ENCODE measurements around the gene PLEKHA7.
A peak's percentile ranks its signal among the peaks of the same experiment; 100 is the strongest.
"Not testable (repeated sequence)": the region's sequence is repeated elsewhere in the genome, so short reads cannot be mapped to it uniquely, and the experiment has no call there.

PLEKHA7 gene

DNA sequence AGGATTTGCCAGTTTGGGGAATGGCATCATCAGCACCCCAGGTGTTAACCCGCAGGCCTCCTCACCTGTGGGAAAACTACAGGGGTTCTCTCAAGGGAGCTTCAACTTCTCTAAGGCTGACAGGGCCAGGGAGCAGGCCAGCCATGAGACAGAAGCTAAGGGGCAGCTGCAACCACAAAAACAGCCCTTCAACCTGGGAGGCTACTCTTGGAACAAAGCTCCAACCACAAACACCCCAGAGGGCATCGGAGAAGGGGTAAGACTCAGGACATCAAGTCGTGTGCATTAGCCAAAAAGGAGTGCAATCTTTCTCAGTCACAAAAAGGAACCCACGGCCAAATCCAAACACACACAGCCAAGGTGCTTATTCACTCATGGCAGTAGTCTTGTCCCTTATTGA lies 103.0 kb downstream of the PLEKHA7 start:
- Histone ChIP-seq H3K27ac (peak overlapping the region; percentile 73; the same call in 1 of the 2 replicates), H3K27me3 (ENCODE audit: insufficient read depth, low read depth) (no peaks in the 10 kb centered on the region), H3K36me3 (ENCODE audit: insufficient read depth) (no peaks in the 10 kb centered on the region), H3K9ac (peak overlapping the region; percentile 19; the same call in 1 of the 2 replicates), H4K20me1 (ENCODE audit: insufficient read depth) (no peaks in the 10 kb centered on the region), H3K79me2 (ENCODE audit: insufficient read depth, low read depth) (no peaks in the 10 kb centered on the region), H3K4me2 (peak overlapping the region; percentile 71), H3K4me1 (ENCODE audit: low read depth, poor library complexity, severe bottlenecking) (peaks cover 61% of the 10 kb centered on the region), H2AFZ (ENCODE audit: low read depth) (no peak overlapping the region), H3K4me3 (IDR thresholded peaks at IDR 0.05; ENCODE audit: insufficient read depth, low read depth, low read length) (no peak overlapping the region)
- TF ChIP-seq, protein P1, sequence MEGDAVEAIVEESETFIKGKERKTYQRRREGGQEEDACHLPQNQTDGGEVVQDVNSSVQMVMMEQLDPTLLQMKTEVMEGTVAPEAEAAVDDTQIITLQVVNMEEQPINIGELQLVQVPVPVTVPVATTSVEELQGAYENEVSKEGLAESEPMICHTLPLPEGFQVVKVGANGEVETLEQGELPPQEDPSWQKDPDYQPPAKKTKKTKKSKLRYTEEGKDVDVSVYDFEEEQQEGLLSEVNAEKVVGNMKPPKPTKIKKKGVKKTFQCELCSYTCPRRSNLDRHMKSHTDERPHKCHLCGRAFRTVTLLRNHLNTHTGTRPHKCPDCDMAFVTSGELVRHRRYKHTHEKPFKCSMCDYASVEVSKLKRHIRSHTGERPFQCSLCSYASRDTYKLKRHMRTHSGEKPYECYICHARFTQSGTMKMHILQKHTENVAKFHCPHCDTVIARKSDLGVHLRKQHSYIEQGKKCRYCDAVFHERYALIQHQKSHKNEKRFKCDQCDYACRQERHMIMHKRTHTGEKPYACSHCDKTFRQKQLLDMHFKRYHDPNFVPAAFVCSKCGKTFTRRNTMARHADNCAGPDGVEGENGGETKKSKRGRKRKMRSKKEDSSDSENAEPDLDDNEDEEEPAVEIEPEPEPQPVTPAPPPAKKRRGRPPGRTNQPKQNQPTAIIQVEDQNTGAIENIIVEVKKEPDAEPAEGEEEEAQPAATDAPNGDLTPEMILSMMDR (conservative IDR thresholded peaks at IDR 0.05; ENCODE audit: low read depth, low read length): no peak

DNA sequence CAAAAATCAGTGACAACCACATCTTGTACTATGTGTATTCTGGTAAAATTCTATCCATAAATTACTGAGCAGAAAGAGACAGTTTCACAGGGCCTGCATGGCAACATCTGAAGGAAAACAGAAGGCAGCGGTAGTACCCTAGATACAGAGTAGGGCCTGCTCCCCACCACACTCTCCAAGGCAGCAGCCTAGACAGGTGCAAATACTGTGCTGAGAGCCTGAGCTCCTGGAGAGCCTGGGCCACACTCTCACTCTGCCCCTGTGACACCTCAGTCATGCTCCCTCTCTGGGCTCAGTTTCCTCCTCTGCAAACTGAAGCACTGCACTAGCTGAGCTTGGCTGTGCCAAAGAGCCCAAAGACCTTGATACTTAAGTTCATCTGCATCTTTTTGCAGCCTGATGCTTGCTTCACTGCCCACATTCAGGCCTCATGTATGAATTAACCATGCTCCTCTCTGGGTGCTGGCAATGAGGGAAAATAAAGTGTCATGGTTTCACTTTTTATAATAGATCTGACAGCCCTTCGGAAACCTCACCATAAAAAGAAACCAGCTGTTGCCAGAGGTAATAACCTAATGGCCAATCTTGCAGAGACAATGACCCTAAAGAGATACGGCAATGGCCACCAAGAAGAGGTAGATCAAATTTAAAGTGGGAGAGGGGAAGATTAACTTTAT lies 104.7 kb downstream of the PLEKHA7 start:
- Histone ChIP-seq H3K4me1 (ENCODE audit: low read depth, poor library complexity, severe bottlenecking) (peaks cover 69% of the 10 kb centered on the region), H3K27me3 (ENCODE audit: insufficient read depth, low read depth) (no peaks in the 10 kb centered on the region), H3K4me2 (peak overlapping the region; percentile 71), H3K36me3 (ENCODE audit: insufficient read depth) (no peaks in the 10 kb centered on the region), H3K79me2 (ENCODE audit: insufficient read depth, low read depth) (no peaks in the 10 kb centered on the region), H4K20me1 (ENCODE audit: insufficient read depth) (no peaks in the 10 kb centered on the region), H3K4me3 (IDR thresholded peaks at IDR 0.05; ENCODE audit: insufficient read depth, low read depth, low read length) (no peak overlapping the region), H3K9ac (peak overlapping the region; percentile 35; the same call in 1 of the 2 replicates), H3K27ac (peak overlapping the region; percentile 73), H2AFZ (ENCODE audit: low read depth) (no peak overlapping the region)
- TF ChIP-seq, protein P1 (conservative IDR thresholded peaks at IDR 0.05; ENCODE audit: low read depth, low read length): no peak

DNA sequence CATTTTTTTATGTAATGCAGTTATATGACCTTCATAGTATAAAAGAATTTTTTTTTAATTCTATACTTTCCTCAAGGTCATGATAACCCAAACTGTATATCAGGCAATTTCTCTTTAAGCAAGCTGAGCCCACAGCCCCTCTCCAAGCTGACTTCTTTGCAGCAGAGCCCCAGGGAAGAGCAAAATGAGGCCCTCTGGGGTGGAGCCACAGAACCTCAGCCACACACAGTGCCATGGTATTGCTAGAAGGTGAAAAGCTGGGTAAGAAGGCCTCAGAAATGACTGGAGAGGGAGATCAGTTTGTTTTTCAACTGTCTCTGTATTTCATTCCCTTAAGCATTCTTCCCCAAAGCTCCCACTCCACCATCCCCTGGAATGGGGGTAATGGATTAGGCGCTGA lies 108.8 kb downstream of the PLEKHA7 start:
- Histone ChIP-seq H3K4me3 (IDR thresholded peaks at IDR 0.05; ENCODE audit: insufficient read depth, low read depth, low read length) (no peak overlapping the region), H3K4me1 (ENCODE audit: low read depth, poor library complexity, severe bottlenecking) (peaks cover 38% of the 10 kb centered on the region), H3K79me2 (ENCODE audit: insufficient read depth, low read depth) (peaks cover 5% of the 10 kb centered on the region; the same call in 1 of the 2 replicates), H4K20me1 (ENCODE audit: insufficient read depth) (0 out of 2 replicates have a peak, but pooled peaks cover 4% of the 10 kb centered on the region), H3K9ac (no peak overlapping the region), H3K27ac (no peak overlapping the region), H3K27me3 (ENCODE audit: insufficient read depth, low read depth) (no peaks in the 10 kb centered on the region), H3K36me3 (ENCODE audit: insufficient read depth) (no peaks in the 10 kb centered on the region), H3K4me2 (no peak overlapping the region), H2AFZ (ENCODE audit: low read depth) (no peak overlapping the region)
- TF ChIP-seq, protein P1 (conservative IDR thresholded peaks at IDR 0.05; ENCODE audit: low read depth, low read length): no peak

DNA sequence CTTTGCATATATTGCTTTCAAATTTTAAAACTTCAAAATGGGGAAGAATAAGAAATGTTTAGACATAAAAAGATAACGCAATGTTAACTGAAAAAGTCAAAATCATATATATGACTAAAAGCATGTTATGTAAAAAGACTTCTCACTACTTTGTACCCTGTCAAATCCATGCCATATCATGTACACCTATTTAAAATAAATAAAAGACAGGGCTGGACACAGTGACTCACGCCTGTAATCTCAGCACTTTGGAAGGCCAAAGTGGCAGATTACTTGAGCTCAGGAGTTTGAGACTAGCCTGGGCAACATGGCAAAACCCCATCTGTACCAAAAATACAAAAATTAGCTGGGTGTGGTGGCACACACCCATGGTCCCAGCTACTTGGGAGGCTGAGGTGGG lies 109.5 kb downstream of the PLEKHA7 start:
- not testable (repeated sequence) for H3K9ac ChIP-seq; H4K20me1 ChIP-seq (ENCODE audit: insufficient read depth); H3K27me3 ChIP-seq (ENCODE audit: insufficient read depth, low read depth); H3K4me3 ChIP-seq (IDR thresholded peaks at IDR 0.05; ENCODE audit: insufficient read depth, low read depth, low read length); H3K36me3 ChIP-seq (ENCODE audit: insufficient read depth); H3K79me2 ChIP-seq (ENCODE audit: insufficient read depth, low read depth); H3K4me2 ChIP-seq; H2AFZ ChIP-seq (ENCODE audit: low read depth); H3K27ac ChIP-seq
- H3K4me1 ChIP-seq (ENCODE audit: low read depth, poor library complexity, severe bottlenecking): peaks cover 32% of the 10 kb centered on the region

DNA sequence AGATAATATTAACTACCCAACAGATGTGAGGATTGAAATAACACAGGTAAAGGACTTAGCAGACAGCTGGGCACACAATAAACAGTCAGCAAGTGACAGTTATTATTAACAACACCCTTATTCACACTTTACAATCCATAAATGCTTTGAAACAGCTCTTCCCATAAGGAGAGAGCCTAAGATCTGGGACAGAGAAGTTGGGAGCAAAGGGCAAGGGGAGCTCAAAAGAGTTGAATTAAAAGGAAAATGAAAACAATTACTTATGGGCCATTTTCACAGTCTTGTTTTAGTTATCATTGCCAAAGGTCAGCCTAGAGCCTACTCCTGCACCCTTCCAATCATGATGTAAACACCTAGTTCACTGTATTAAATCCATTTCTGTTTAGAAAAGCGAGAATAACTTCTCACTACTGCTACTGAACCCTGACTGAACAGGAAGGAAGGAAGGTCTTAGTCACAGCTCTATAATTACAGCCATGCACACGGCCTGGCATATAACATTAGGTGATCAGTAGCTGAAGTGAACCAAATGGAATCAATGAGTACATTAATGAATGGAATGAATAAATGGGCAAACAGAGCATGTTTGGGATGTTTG lies 111.3 kb downstream of the PLEKHA7 start:
- Histone ChIP-seq H3K4me2 (no peak overlapping the region), H3K9ac (no peak overlapping the region), H2AFZ (ENCODE audit: low read depth) (no peak overlapping the region), H3K79me2 (ENCODE audit: insufficient read depth, low read depth) (peaks cover 5% of the 10 kb centered on the region; the same call in 1 of the 2 replicates), H3K27me3 (ENCODE audit: insufficient read depth, low read depth) (no peaks in the 10 kb centered on the region), H3K4me1 (ENCODE audit: low read depth, poor library complexity, severe bottlenecking) (peaks cover 15% of the 10 kb centered on the region), H3K36me3 (ENCODE audit: insufficient read depth) (no peaks in the 10 kb centered on the region), H3K27ac (no peak overlapping the region), H3K4me3 (IDR thresholded peaks at IDR 0.05; ENCODE audit: insufficient read depth, low read depth, low read length) (no peak overlapping the region), H4K20me1 (ENCODE audit: insufficient read depth) (0 out of 2 replicates have a peak, but pooled peaks cover 4% of the 10 kb centered on the region)
- TF ChIP-seq, protein P1 (conservative IDR thresholded peaks at IDR 0.05; ENCODE audit: low read depth, low read length): no peak
